ENCODE results near the gene MROH2A.

GRCh38 chr2:233764264-233764663, 13.9 kb upstream of the MROH2A start:
- TF ChIP-seq POLR2A (IDR thresholded peaks at IDR 0.05), result no peak
- TF ChIP-seq CTCF (IDR thresholded peaks at IDR 0.05), result no peak
- no peak for TF ChIP-seq EP300 (IDR thresholded peaks at IDR 0.05)
- TF ChIP-seq POLR2AphosphoS5 (IDR thresholded peaks at IDR 0.05), result no peak

Measured in stomach (tissue), 4 donors.